ENCODE measurements around the gene TPM4. TPM values are rescaled to one million over a fixed set of nuclear protein-coding genes. Genes with fewer than 3 reads are reported as not detected.
"Not testable (repeated sequence)": the region's sequence is repeated elsewhere in the genome, so short reads cannot be mapped to it uniquely, and the experiment has no call there.

TPM4 gene
- total RNA-seq, 1 donor from 2014 or later, result 582 TPM

- Mint-ChIP-seq H3K36me3 (peaks cover 9% of the 10 kb centered on the region), H3K9me3 (no peaks in the 10 kb centered on the region), H3K4me3 (no peak overlapping the region), H3K4me1 (peaks cover 13% of the 10 kb centered on the region), H3K27me3 (ENCODE audit: low read depth) (no peaks in the 10 kb centered on the region), H3K27ac (no peak overlapping the region)
- DNase-seq (ENCODE audit: low spot score in 2 of 2, unreplicated experiment in 2 of 2), result no peak
- TF ChIP-seq, protein P1, sequence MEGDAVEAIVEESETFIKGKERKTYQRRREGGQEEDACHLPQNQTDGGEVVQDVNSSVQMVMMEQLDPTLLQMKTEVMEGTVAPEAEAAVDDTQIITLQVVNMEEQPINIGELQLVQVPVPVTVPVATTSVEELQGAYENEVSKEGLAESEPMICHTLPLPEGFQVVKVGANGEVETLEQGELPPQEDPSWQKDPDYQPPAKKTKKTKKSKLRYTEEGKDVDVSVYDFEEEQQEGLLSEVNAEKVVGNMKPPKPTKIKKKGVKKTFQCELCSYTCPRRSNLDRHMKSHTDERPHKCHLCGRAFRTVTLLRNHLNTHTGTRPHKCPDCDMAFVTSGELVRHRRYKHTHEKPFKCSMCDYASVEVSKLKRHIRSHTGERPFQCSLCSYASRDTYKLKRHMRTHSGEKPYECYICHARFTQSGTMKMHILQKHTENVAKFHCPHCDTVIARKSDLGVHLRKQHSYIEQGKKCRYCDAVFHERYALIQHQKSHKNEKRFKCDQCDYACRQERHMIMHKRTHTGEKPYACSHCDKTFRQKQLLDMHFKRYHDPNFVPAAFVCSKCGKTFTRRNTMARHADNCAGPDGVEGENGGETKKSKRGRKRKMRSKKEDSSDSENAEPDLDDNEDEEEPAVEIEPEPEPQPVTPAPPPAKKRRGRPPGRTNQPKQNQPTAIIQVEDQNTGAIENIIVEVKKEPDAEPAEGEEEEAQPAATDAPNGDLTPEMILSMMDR (IDR thresholded peaks at IDR 0.05; ENCODE audit: unreplicated experiment), result no peak
Measured at GRCh38 chr19:16115301-16116039, 39.2 kb downstream of the TPM4 start.

DNA sequence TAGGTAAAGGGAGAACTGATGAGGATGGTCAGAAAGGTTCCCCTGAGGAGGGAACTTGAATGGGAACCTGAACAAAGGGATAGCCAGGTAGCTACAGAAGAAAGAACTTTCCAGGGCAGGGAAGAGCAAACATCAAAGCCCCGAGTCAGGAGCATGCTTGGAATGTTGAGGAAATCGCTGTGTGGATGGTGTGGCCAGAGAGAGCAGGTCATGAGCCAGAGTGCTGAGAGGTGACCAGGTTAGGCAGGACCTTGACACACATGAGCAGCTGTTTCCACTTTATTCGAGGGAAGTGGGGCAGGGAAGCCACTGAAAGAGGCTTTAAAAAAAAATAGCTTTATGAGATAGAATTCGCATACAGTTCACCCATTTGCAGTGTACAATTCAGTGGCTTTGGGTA lies 39.8 kb downstream of the TPM4 start:
- H3K27ac Mint-ChIP-seq, result no peak overlapping the region
- H3K9me3 Mint-ChIP-seq, result no peaks in the 10 kb centered on the region
- no peak overlapping the region for H3K4me3 Mint-ChIP-seq
- no peak for DNase-seq (ENCODE audit: low spot score in 2 of 2, unreplicated experiment in 2 of 2)
- peaks cover 12% of the 10 kb centered on the region for H3K4me1 Mint-ChIP-seq
- TF ChIP-seq, protein P1 (IDR thresholded peaks at IDR 0.05; ENCODE audit: unreplicated experiment), result no peak
- H3K36me3 Mint-ChIP-seq, result peaks cover 9% of the 10 kb centered on the region
- H3K27me3 Mint-ChIP-seq (ENCODE audit: low read depth), result no peaks in the 10 kb centered on the region

- Mint-ChIP-seq H3K4me3 (no peak overlapping the region), H3K36me3 (peaks cover 14% of the 10 kb centered on the region), H3K27ac (no peak overlapping the region)
Measured at GRCh38 chr19:16117594-16118033, 41.3 kb downstream of the TPM4 start.

DNA sequence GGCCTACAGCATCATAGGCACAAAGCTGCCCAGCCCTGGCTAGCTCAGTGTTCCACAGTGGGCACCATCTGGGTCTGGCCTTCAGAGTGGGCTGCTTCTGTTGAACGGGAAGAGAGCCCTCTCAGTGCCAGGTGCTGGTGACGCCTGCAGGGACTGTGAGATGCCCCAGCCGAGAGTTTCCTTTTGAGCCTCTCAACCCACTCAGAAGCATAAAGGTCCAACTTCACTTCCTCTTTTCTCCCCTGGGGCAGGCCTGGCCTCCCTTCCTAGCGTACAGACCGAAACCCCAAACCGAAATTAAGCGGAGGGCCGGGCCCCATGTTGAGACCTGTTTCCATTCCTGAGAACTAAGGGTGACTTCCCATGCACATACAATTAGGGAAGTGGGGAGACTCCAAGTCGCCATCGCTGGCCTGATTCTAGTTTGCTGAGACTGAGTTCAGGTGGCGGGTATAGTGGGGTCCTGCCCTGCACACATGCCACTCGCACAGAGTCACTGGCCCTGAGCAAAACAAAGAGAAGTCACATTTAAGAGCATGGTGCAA lies 42.3 kb downstream of the TPM4 start:
- Mint-ChIP-seq H3K4me3 (no peak overlapping the region), H3K9me3 (no peaks in the 10 kb centered on the region), H3K4me1 (peaks cover 2% of the 10 kb centered on the region)

More at GRCh38 chr19:16117594-16118033, 41.3 kb downstream of the TPM4 start:
- TF ChIP-seq, protein P1 (IDR thresholded peaks at IDR 0.05; ENCODE audit: unreplicated experiment), result no peak
- Mint-ChIP-seq H3K4me1 (peaks cover 4% of the 10 kb centered on the region), H3K27me3 (ENCODE audit: low read depth) (no peaks in the 10 kb centered on the region), H3K9me3 (no peaks in the 10 kb centered on the region)
- no peak for DNase-seq (ENCODE audit: low spot score in 2 of 2, unreplicated experiment in 2 of 2)

DNA sequence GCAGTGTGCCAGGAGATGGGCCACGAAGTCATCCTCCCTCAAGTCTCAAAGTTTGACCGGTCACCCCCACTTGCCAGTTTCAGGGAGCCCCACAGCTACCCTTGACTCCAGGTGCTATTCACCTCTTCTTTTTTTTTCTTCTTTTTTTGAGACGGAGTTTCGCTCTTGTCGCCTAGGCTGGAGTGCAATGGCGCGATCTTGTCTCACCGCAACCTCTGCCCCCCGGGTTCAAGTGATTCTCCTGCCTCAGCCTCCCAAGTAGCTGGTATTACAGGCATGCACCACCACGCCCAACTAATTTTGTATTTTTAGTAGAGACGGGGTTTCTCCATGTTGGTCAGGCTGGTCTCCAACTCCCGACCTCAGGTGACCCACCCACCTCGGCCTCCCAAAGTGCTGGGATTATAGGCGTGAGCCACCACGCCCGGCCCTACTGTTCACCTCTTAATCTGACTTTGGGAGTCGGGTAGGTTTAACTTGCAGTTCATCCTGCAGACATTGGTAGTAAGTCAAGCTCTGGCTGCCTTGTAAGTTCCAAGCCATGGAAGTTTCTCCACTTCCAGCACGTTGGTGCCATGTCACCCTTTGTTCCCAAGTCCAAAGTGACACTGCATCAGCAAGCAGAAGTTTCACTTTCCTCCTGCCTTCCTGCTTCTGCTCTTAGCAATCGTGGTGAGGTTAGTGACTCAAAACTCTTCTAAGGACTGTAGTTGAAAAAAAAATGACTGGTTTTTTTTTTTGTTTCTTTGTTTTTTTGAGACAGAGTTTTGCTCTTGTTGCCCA lies 43.0 kb downstream of the TPM4 start:
- H3K4me3 Mint-ChIP-seq; H3K4me1 Mint-ChIP-seq; DNase-seq (ENCODE audit: low spot score in 2 of 2, unreplicated experiment in 2 of 2); H3K27ac Mint-ChIP-seq; H3K27me3 Mint-ChIP-seq (ENCODE audit: low read depth); H3K9me3 Mint-ChIP-seq: not testable (repeated sequence)
- H3K36me3 Mint-ChIP-seq, result peaks cover 16% of the 10 kb centered on the region

More for the DNA sequence above, 42.3 kb downstream of the TPM4 start:
- H3K27ac Mint-ChIP-seq, result no peak overlapping the region
- TF ChIP-seq, protein P1 (IDR thresholded peaks at IDR 0.05; ENCODE audit: unreplicated experiment), result no peak
- H3K27me3 Mint-ChIP-seq (ENCODE audit: low read depth), result no peaks in the 10 kb centered on the region
- H3K36me3 Mint-ChIP-seq, result peaks cover 14% of the 10 kb centered on the region
- DNase-seq (ENCODE audit: low spot score in 2 of 2, unreplicated experiment in 2 of 2), result no peak

DNA sequence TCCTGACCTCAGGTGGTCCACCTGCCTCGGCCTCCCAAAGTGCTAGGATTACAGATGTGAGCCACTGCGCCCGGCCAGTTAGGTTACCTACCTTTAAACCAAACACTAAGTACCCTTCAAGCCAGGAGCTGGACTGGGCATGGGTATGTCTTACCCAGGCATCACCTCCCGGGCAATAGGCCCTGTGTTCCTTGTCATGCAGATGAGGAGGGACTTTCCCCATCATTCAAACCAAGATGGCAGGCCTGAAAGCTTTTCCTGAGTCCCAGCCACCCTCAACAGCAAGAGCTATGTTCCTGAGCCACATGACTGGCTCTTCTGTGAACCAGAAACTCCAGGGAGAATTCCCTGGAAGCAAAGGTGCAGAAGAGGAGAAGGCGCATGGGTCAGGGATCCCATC lies 44.8 kb downstream of the TPM4 start:
- Mint-ChIP-seq H3K9me3 (no peaks in the 10 kb centered on the region), H3K27ac (no peak overlapping the region), H3K36me3 (peaks cover 16% of the 10 kb centered on the region), H3K4me1 (no peaks in the 10 kb centered on the region), H3K27me3 (ENCODE audit: low read depth) (no peaks in the 10 kb centered on the region), H3K4me3 (no peak overlapping the region)
- no peak for DNase-seq (ENCODE audit: low spot score in 2 of 2, unreplicated experiment in 2 of 2)
- TF ChIP-seq, protein P1 (IDR thresholded peaks at IDR 0.05; ENCODE audit: unreplicated experiment), result no peak
